GM12865 (cell line): ENCODE data around the gene ABHD12.

Source experiments
- DNase-seq: peaks from one replicate; pipeline ENCODE4 v3.0.0; 2010; ENCODE audit warnings: low read depth
- H3K4me3 ChIP-seq: 2 replicates; pipeline ENCODE4 v1.5.1; 2011; ENCODE audit warnings: mild to moderate bottlenecking, low read depth, low read length, control low read depth
- TF ChIP-seq, protein P1 (sequence below): IDR thresholded peaks from 2 replicates; pipeline ENCODE4 v1.5.1; 2011; ENCODE audit warnings: low read length, control low read depth, low read depth, inconsistent platforms; ENCODE audit not compliant: insufficient read depth; ENCODE audit errors: missing control alignments

The ABHD12 gene

DNA sequence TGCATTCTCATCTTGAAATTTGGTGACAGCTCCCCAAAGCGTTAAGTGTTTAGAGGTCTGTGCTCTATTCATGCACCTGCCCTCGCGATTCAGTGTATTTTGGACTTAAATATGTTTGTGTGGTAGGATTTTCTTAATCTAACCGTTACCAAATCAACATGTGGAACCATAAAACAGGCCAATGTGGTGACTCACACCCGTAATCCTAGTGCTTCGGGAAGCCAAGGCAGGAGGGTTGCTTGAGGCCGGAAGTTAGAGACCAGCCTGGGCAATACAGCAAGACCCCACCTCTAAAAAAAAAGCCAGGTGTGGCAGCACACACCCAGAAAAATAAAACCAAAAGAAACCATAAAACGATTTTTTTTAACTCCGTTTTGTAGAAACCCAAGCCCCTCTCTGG is 111.2 kb downstream of the ABHD12 start:
- H3K4me3 ChIP-seq: no peak overlapping the region
- no peak for DNase-seq
- TF ChIP-seq, protein P1, sequence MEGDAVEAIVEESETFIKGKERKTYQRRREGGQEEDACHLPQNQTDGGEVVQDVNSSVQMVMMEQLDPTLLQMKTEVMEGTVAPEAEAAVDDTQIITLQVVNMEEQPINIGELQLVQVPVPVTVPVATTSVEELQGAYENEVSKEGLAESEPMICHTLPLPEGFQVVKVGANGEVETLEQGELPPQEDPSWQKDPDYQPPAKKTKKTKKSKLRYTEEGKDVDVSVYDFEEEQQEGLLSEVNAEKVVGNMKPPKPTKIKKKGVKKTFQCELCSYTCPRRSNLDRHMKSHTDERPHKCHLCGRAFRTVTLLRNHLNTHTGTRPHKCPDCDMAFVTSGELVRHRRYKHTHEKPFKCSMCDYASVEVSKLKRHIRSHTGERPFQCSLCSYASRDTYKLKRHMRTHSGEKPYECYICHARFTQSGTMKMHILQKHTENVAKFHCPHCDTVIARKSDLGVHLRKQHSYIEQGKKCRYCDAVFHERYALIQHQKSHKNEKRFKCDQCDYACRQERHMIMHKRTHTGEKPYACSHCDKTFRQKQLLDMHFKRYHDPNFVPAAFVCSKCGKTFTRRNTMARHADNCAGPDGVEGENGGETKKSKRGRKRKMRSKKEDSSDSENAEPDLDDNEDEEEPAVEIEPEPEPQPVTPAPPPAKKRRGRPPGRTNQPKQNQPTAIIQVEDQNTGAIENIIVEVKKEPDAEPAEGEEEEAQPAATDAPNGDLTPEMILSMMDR: no peak

GRCh38 chr20:25278636-25279361 is 111.8 kb downstream of the ABHD12 start:
- TF ChIP-seq, protein P1: no peak
- no peak for DNase-seq
- no peak overlapping the region for H3K4me3 ChIP-seq

DNA sequence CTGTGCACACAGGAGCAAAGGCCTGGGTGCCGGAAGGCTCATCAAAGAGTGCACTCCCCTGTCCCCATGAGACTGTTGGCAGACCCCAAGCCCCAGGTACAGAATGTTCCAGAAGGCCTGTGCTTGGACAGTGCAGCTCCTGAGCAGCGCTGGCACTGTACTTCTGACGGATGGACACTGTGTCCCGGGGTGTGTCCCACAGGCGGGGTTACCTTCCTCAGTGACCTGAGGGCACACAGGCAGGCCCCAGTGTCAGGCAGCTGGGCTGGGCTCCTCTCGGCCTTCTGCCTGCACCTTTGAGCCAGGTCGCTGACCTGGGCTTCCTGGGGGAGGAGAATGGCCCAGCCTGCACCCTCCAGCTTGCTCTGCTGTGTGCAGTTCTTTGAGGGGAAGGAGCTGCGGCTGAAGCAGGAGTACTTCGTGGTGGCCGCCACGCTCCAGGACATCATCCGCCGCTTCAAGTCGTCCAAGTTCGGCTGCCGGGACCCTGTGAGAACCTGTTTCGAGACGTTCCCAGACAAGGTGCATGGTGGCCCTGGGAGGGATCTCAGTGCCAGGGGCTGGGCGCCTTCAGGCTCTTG is 112.6 kb downstream of the ABHD12 start:
- TF ChIP-seq, protein P1: no peak
- DNase-seq: no peak
- H3K4me3 ChIP-seq: no peak overlapping the region

- DNase-seq: no peak
- TF ChIP-seq, protein P1: no peak
- no peak overlapping the region for H3K4me3 ChIP-seq
These were observed 113.4 kb downstream of the ABHD12 start for GRCh38 chr20:25277051-25277801.

- TF ChIP-seq, protein P1: no peak
- DNase-seq: no peak
- H3K4me3 ChIP-seq: no peak overlapping the region
These were observed 114.0 kb downstream of the ABHD12 start for GRCh38 chr20:25276533-25277050.

DNA sequence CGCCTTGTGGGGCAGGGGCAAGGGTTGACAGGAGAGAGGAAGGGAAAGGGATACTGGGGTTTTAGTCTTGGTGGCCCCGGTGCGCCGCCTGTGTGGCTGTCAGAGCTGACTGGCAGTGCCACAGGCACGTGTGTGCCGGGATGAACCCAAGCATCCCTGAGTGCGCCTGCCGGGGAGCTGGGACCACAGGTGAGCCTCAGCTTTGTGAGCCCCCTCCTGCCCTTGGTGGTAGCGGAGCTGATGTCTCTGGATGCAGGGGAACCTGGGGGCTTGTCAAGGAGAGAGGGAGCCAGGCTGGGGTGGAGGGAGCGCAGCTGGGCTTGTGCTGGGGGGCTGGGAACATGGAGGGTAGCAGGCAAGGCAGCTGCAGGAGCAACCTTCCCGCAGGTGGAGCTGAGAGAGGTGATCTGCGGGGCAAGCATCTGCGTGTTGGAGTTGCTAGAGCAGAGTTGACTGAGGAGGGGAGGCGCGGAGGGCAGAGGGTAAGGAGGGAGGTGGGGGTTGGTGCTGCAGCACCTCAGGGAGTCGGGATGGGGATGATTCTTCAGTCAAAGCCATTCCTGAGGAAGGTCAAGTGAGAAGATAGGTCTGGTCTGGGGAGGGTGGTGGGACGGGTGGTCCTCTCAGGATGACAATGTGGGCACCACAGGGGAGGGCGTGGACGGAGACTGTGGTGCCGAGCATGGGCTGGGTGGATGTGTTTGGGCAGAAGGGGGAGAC is 114.7 kb downstream of the ABHD12 start:
- TF ChIP-seq, protein P1: no peak
- H3K4me3 ChIP-seq: no peak overlapping the region
- no peak for DNase-seq
